Measurements from ENCODE around the gene TBC1D4. TPM values are rescaled to one million over a fixed set of nuclear protein-coding genes. Genes with fewer than 3 reads are reported as not detected.
A peak's percentile ranks its signal among the peaks of the same experiment; 100 is the strongest.

The TBC1D4 gene
- total RNA-seq, 4 donors from 2014 or later, result 49.9 to 279 (median 211) TPM

- ATAC-seq (peak; percentile 88), DNase-seq (peak; percentile 55 to 67)
- Histone ChIP-seq H3K4me3 (no peak overlapping the region), H3K4me1 (peaks cover 77 to 90% of the 10 kb centered on the region in 2 donors), H3K9me3 (no peaks in the 10 kb centered on the region), H3K36me3 (no peaks in the 10 kb centered on the region), H3K27me3 (no peaks in the 10 kb centered on the region), H3K27ac (peak overlapping the region; percentile 80 to 89 (median 87))
- TF ChIP-seq CTCF (IDR thresholded peaks at IDR 0.05 in 4 of 5, conservative IDR thresholded peaks at IDR 0.05 in 1 of 5) (no peak), POLR2A (IDR thresholded peaks at IDR 0.05) (peak in 1 of 2 donors; percentile 25)
- intact Hi-C loops (cut with DNase I; ENCODE audit: low total_unique reads) (no loop called here), in situ Hi-C loops (cut with MboI; ENCODE audit: low sequenced_read_pairs in 4 of 4) (no loop called here)
Observed at GRCh38 chr13:75402787-75403186, 79.2 kb downstream of the TBC1D4 start.

GRCh38 chr13:75400775-75401174, 81.2 kb downstream of the TBC1D4 start:
- Histone ChIP-seq H3K4me3 (no peak overlapping the region), H3K36me3 (no peaks in the 10 kb centered on the region), H3K27ac (peak overlapping the region; percentile 80 to 89 (median 87)), H3K4me1 (peaks cover 66 to 89% of the 10 kb centered on the region in 2 donors), H3K27me3 (no peaks in the 10 kb centered on the region), H3K9me3 (no peaks in the 10 kb centered on the region)
- ATAC-seq (no peak), DNase-seq (no peak)
- in situ Hi-C loops (cut with MboI; ENCODE audit: low sequenced_read_pairs in 4 of 4), result no loop called here
- no peak for TF ChIP-seq CTCF (IDR thresholded peaks at IDR 0.05 in 4 of 5, conservative IDR thresholded peaks at IDR 0.05 in 1 of 5)
- no peak for TF ChIP-seq POLR2A (IDR thresholded peaks at IDR 0.05)
- intact Hi-C loops (cut with DNase I; ENCODE audit: low total_unique reads), result no loop called here

GRCh38 chr13:75399879-75400217, 82.1 kb downstream of the TBC1D4 start:
- Histone ChIP-seq H3K9me3 (no peaks in the 10 kb centered on the region), H3K4me1 (peaks cover 68 to 88% of the 10 kb centered on the region in 2 donors), H3K27ac (peak overlapping the region; percentile 42 to 59 (median 44)), H3K4me3 (no peak overlapping the region), H3K36me3 (no peaks in the 10 kb centered on the region), H3K27me3 (no peaks in the 10 kb centered on the region)
- intact Hi-C loops (cut with DNase I; ENCODE audit: low total_unique reads) (no loop called here), in situ Hi-C loops (cut with MboI; ENCODE audit: low sequenced_read_pairs in 4 of 4) (no loop called here)
- ATAC-seq (no peak), DNase-seq (no peak)
- TF ChIP-seq CTCF (IDR thresholded peaks at IDR 0.05 in 4 of 5, conservative IDR thresholded peaks at IDR 0.05 in 1 of 5) (no peak), POLR2A (IDR thresholded peaks at IDR 0.05) (no peak)

- Histone ChIP-seq H3K4me1 (peaks cover 67 to 88% of the 10 kb centered on the region in 2 donors), H3K4me3 (no peak overlapping the region), H3K27me3 (no peaks in the 10 kb centered on the region), H3K27ac (peak overlapping the region; percentile 42 to 59 (median 46)), H3K36me3 (no peaks in the 10 kb centered on the region), H3K9me3 (no peaks in the 10 kb centered on the region)
- TF ChIP-seq CTCF (IDR thresholded peaks at IDR 0.05 in 4 of 5, conservative IDR thresholded peaks at IDR 0.05 in 1 of 5), result no peak
- TF ChIP-seq POLR2A (IDR thresholded peaks at IDR 0.05), result no peak
- ATAC-seq (no peak), DNase-seq (no peak)
- intact Hi-C loops (cut with DNase I; ENCODE audit: low total_unique reads), result no loop called here
- in situ Hi-C loops (cut with MboI; ENCODE audit: low sequenced_read_pairs in 4 of 4), result no loop called here
Observed at GRCh38 chr13:75399168-75399878, 82.6 kb downstream of the TBC1D4 start.
